Thymus (tissue), 11 donors: ENCODE results near the gene INPPL1. TPM values are rescaled to one million over a fixed set of nuclear protein-coding genes. Genes with fewer than 3 reads are reported as not detected.
"Not testable (repeated sequence)": the region's sequence is repeated elsewhere in the genome, so short reads cannot be mapped to it uniquely, and the experiment has no call there.

Experiments used
- DNase-seq, 9 donors: peaks; one replicate each; pipeline ENCODE4 v3.0.0-alpha.2; 2013; ENCODE audit warnings: low spot score in 9 of 9, low read depth in 6 of 9, missing footprints in 1 of 9
- H3K27ac ChIP-seq, 2 donors: one replicate each; pipeline ENCODE4 v1.5.1; 2013; ENCODE audit warnings: control low read depth in 1 of 2, low read depth in 1 of 2, low read length in 1 of 2, mild to moderate bottlenecking in 1 of 2, moderate library complexity in 1 of 2
- H3K27me3 ChIP-seq, 2 donors: one replicate each; pipeline ENCODE4 v1.5.1; 2013; ENCODE audit warnings: low read length in 1 of 2; ENCODE audit not compliant: control insufficient read depth in 2 of 2, insufficient read depth in 1 of 2
- H3K36me3 ChIP-seq, 2 donors: one replicate each; pipeline ENCODE4 v1.5.1; 2013; ENCODE audit warnings: low read length in 1 of 2, mild to moderate bottlenecking in 1 of 2, moderate library complexity in 1 of 2; ENCODE audit not compliant: control insufficient read depth in 2 of 2, insufficient read depth in 2 of 2
- H3K4me1 ChIP-seq, 2 donors: one replicate each; pipeline ENCODE4 v1.5.1; 2013; ENCODE audit warnings: low read length in 2 of 2; ENCODE audit not compliant: control insufficient read depth in 2 of 2, insufficient read depth in 2 of 2
- H3K4me3 ChIP-seq, 2 donors: one replicate each; pipeline ENCODE4 v1.5.1; 2013; ENCODE audit warnings: low read length in 2 of 2, control low read depth in 1 of 2, mild to moderate bottlenecking in 1 of 2
- H3K9me3 ChIP-seq, 2 donors: one replicate each; pipeline ENCODE4 v1.5.1; 2013; ENCODE audit warnings: low read length in 1 of 2, mild to moderate bottlenecking in 1 of 2; ENCODE audit not compliant: control insufficient read depth in 2 of 2, insufficient read depth in 1 of 2
- WGBS: extraction: QIAGEN DNeasy Blood & Tissue Kit; methylation state at CpG from one replicate; pipeline ENCODE4 v1.1.7; 2013; 5-methylcytosine and 5-hydroxymethylcytosine counted together
- polyA plus RNA-seq: library from polyadenylated mRNA; stranded (reverse); fragments of 200-250 nt; gene quantifications from one replicate; pipeline ENCODE4 v1.2.3, GENCODE V29; 2013
- total RNA-seq: library from RNA; stranded (reverse); fragments of 120-200 nt; gene quantifications from one replicate; pipeline ENCODE4 v1.2.4, GENCODE V29; 2013
- donor health status: healthy.

INPPL1 gene
- total and polyA plus RNA-seq, 2 donors: 27.7 to 58.3 TPM

- WGBS: 98% methylated on average over 3 of the region's 3 CpGs
- Histone ChIP-seq H3K27ac (no peak overlapping the region), H3K36me3 (no peaks in the 10 kb centered on the region), H3K27me3 (no peaks in the 10 kb centered on the region), H3K4me3 (no peak overlapping the region), H3K4me1 (peaks cover 0 to 4% of the 10 kb centered on the region in 2 donors), H3K9me3 (no peaks in the 10 kb centered on the region)
- no peak for DNase-seq
Observed at GRCh38 chr11:72189455-72190250, 34.9 kb upstream of the INPPL1 start.

- H3K27ac ChIP-seq: no peak overlapping the region
- no peak for DNase-seq
- no peaks in the 10 kb centered on the region for H3K9me3 ChIP-seq
- no peak overlapping the region for H3K4me3 ChIP-seq
- no peaks in the 10 kb centered on the region for H3K36me3 ChIP-seq
- H3K4me1 ChIP-seq: peaks cover 0 to 4% of the 10 kb centered on the region in 2 donors
- WGBS: 90% methylated on average over 5 of the region's 5 CpGs
- no peaks in the 10 kb centered on the region for H3K27me3 ChIP-seq
Observed at GRCh38 chr11:72190631-72191071, 33.9 kb upstream of the INPPL1 start.

GRCh38 chr11:72191961-72192381 lies 32.6 kb upstream of the INPPL1 start, which contains the start of gene FOLR1:
FOLR1 (plus strand) TSS chr11:72192140; CDS start chr11:72192174, 34 bp downstream.
- no peak for DNase-seq
- Histone ChIP-seq H3K36me3 (no peaks in the 10 kb centered on the region), H3K27me3 (no peaks in the 10 kb centered on the region), H3K4me3 (no peak within 1 kb of the TSS), H3K9me3 (no peaks in the 10 kb centered on the region), H3K4me1 (peaks cover 0 to 4% of the 10 kb centered on the region in 2 donors), H3K27ac (no peak within 1 kb of the TSS)
- WGBS: 94% methylated on average over 5 of the region's 5 CpGs

GRCh38 chr11:72195518-72196270 lies 28.9 kb upstream of the INPPL1 start:
- Histone ChIP-seq H3K4me3 (no peak overlapping the region), H3K27ac (no peak overlapping the region), H3K36me3 (no peaks in the 10 kb centered on the region), H3K4me1 (no peaks in the 10 kb centered on the region), H3K27me3 (no peaks in the 10 kb centered on the region), H3K9me3 (no peaks in the 10 kb centered on the region)
- no peak for DNase-seq
- WGBS: 97% methylated on average over 12 of the region's 12 CpGs

- not testable (repeated sequence) for DNase-seq, H3K4me3 ChIP-seq, H3K36me3 ChIP-seq, H3K9me3 ChIP-seq, H3K4me1 ChIP-seq, H3K27ac ChIP-seq, H3K27me3 ChIP-seq
- WGBS: 94% methylated on average over 42 of the region's 43 CpGs
Observed at GRCh38 chr11:72201445-72201844, 23.1 kb upstream of the INPPL1 start.

GRCh38 chr11:72202571-72202970 lies 22.0 kb upstream of the INPPL1 start:
- Histone ChIP-seq H3K9me3 (no peaks in the 10 kb centered on the region), H3K27me3 (no peaks in the 10 kb centered on the region), H3K4me3 (no peak overlapping the region), H3K27ac (no peak overlapping the region), H3K36me3 (no peaks in the 10 kb centered on the region), H3K4me1 (no peaks in the 10 kb centered on the region)
- DNase-seq: no peak
- 98% methylated on average over 6 of the region's 6 CpGs for WGBS

- Histone ChIP-seq H3K36me3 (no peaks in the 10 kb centered on the region), H3K9me3 (no peaks in the 10 kb centered on the region), H3K4me3 (no peak overlapping the region), H3K4me1 (no peaks in the 10 kb centered on the region), H3K27me3 (no peaks in the 10 kb centered on the region), H3K27ac (no peak overlapping the region)
- DNase-seq: no peak
- 89% methylated on average over 2 of the region's 2 CpGs for WGBS
Observed at GRCh38 chr11:72203163-72203562, 21.4 kb upstream of the INPPL1 start.

- H3K4me1 ChIP-seq: no peaks in the 10 kb centered on the region
- no peaks in the 10 kb centered on the region for H3K36me3 ChIP-seq
- H3K4me3 ChIP-seq: no peak overlapping the region
- no peaks in the 10 kb centered on the region for H3K27me3 ChIP-seq
- no peaks in the 10 kb centered on the region for H3K9me3 ChIP-seq
- no peak overlapping the region for H3K27ac ChIP-seq
- no peak for DNase-seq
Observed at GRCh38 chr11:72204886-72205285, 19.7 kb upstream of the INPPL1 start.

GRCh38 chr11:72206794-72207193 lies 17.8 kb upstream of the INPPL1 start:
- not testable (repeated sequence) for H3K4me3 ChIP-seq, H3K36me3 ChIP-seq, H3K4me1 ChIP-seq, H3K27me3 ChIP-seq, H3K9me3 ChIP-seq, DNase-seq, H3K27ac ChIP-seq
- WGBS: 96% methylated on average over 2 of the region's 2 CpGs
